Esophagus muscularis mucosa (tissue), 4 donors: ENCODE measurements around the gene RFC5. TPM values are rescaled to one million over a fixed set of nuclear protein-coding genes. Genes with fewer than 3 reads are reported as not detected.
A peak's percentile ranks its signal among the peaks of the same experiment; 100 is the strongest.
"Not testable (repeated sequence)": the region's sequence is repeated elsewhere in the genome, so short reads cannot be mapped to it uniquely, and the experiment has no call there.

Experiments used
- DNase-seq: peaks from one replicate; pipeline ENCODE4 v3.0.0-alpha.2; 2017; ENCODE audit errors: extremely low spot score
- H3K27ac ChIP-seq, 4 donors: fragments of 200-600 bp; sonication (generic); replicated peaks in 1 of 4; 1 replicate in 3 of 4; 2 replicates in 1 of 4; pipeline ENCODE4 v1.5.1; 2016 to 2019; ENCODE audit warnings: mild to moderate bottlenecking in 1 of 4
- H3K27me3 ChIP-seq, 4 donors: fragments of 200-600 bp; sonication (generic); one replicate each; pipeline versions ENCODE4 v1.5.1 to v1.6.0; 2016 to 2019
- H3K36me3 ChIP-seq, 4 donors: fragments of 200-600 bp; sonication (generic); one replicate each; pipeline ENCODE4 v1.5.1; 2016 to 2019
- H3K4me1 ChIP-seq, 4 donors: fragments of 200-600 bp; sonication (generic); one replicate each; pipeline ENCODE4 v1.5.1; 2016 to 2019
- H3K4me3 ChIP-seq, 4 donors: fragments of 200-600 bp; sonication (generic); 1 replicate in 2 of 4; 2 replicates in 2 of 4; pipeline ENCODE4 v1.5.1; 2016 to 2019; ENCODE audit warnings: mild to moderate bottlenecking in 4 of 4, moderate library complexity in 1 of 4
- H3K9me3 ChIP-seq, 4 donors: fragments of 200-600 bp; sonication (generic); 1 replicate in 3 of 4; 2 replicates in 1 of 4; pipeline ENCODE4 v1.5.1; 2016 to 2019
- EP300 ChIP-seq: sonication (generic); formaldehyde crosslinking; IDR thresholded peaks from one replicate; pipeline ENCODE4 v1.6.1; 2017; ENCODE audit warnings: antibody characterized with exemption
- POLR2A ChIP-seq: fragments of 450-650 bp; IDR thresholded peaks from one replicate; pipeline ENCODE4 v1.6.1; 2017; ENCODE audit warnings: antibody characterized with exemption, moderate library complexity, mild to moderate bottlenecking, low read depth
- POLR2AphosphoS5 ChIP-seq, 2 donors: sonication (generic); formaldehyde crosslinking; IDR thresholded peaks; one replicate each; pipeline ENCODE4 v1.6.1; 2017; ENCODE audit warnings: antibody characterized with exemption in 2 of 2
- WGBS: methylation state at CpG from one replicate; pipeline ENCODE4 v1.1.5; 2018; 5-methylcytosine and 5-hydroxymethylcytosine counted together
- intact Hi-C: fragments of 100-400 bp; cut with DNase I; formaldehyde crosslinking; loops from one replicate; pipeline ENCODE4 v1.15.1; 2023
- total RNA-seq, 4 donors: library from RNA; depleted of rRNA; stranded (reverse); fragments of >200 nt; gene quantifications; one replicate each; pipeline versions ENCODE4 v1.1.0 to v1.2.1, GENCODE V29; 2016
- TF ChIP-seq, protein P1 (sequence below), 3 experiments: fragments of 200-600 bp in 2 of 3; fragments of 450-650 bp in 1 of 3; sonication (generic) in 2 of 3; IDR thresholded peaks; one replicate each; pipeline ENCODE4 v1.5.1; 2017 to 2019; ENCODE audit warnings: antibody characterized with exemption in 3 of 3, mild to moderate bottlenecking in 2 of 3, moderate library complexity in 1 of 3

RFC5 gene
- total RNA-seq, 4 donors from 2014 or later = 8.7 to 11.3 (median 10.0) TPM

DNA sequence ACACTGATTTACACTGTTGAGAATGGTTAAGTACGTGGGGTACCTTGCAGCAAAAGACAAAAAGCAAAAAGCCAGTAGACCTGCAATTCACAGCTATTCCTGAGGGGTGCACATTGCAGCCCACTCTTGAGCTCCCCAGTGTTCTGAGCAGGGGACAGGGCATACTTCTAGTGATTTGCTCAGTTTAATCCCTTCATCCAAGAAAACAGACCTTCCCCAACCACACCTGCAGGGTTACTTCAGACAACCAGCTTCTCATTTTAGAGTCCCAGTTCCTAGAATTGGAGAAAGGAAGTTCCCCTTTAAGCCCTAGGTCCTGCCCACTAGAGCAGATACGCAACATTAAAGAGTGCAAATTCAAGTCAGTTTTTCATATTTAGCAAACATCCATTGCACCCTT, 48.1 kb downstream of the RFC5 start:
- no peaks in the 10 kb centered on the region for H3K27me3 ChIP-seq
- H3K9me3 ChIP-seq = no peaks in the 10 kb centered on the region
- H3K27ac ChIP-seq = no peak overlapping the region
- peaks cover 7 to 30% (median 28%) of the 10 kb centered on the region in 4 donors for H3K4me1 ChIP-seq
- DNase-seq = no peak
- intact Hi-C loops = loop anchor here (5.0 kb wide), 2 partner anchors 73 to 308 kb away; partner anchors contain the start of genes PEBP1 and TAOK3
- no peaks in the 10 kb centered on the region for H3K36me3 ChIP-seq
- TF ChIP-seq POLR2A (no peak), EP300 (no peak), POLR2AphosphoS5 (IDR thresholded peaks at IDR 0.05) (no peak)
- TF ChIP-seq, protein P1, sequence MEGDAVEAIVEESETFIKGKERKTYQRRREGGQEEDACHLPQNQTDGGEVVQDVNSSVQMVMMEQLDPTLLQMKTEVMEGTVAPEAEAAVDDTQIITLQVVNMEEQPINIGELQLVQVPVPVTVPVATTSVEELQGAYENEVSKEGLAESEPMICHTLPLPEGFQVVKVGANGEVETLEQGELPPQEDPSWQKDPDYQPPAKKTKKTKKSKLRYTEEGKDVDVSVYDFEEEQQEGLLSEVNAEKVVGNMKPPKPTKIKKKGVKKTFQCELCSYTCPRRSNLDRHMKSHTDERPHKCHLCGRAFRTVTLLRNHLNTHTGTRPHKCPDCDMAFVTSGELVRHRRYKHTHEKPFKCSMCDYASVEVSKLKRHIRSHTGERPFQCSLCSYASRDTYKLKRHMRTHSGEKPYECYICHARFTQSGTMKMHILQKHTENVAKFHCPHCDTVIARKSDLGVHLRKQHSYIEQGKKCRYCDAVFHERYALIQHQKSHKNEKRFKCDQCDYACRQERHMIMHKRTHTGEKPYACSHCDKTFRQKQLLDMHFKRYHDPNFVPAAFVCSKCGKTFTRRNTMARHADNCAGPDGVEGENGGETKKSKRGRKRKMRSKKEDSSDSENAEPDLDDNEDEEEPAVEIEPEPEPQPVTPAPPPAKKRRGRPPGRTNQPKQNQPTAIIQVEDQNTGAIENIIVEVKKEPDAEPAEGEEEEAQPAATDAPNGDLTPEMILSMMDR (IDR thresholded peaks at IDR 0.05) = peak in 1 of 3 experiments; percentile 16
- WGBS = 46% methylated on average over 2 of the region's 2 CpGs
- H3K4me3 ChIP-seq = no peak overlapping the region

DNA sequence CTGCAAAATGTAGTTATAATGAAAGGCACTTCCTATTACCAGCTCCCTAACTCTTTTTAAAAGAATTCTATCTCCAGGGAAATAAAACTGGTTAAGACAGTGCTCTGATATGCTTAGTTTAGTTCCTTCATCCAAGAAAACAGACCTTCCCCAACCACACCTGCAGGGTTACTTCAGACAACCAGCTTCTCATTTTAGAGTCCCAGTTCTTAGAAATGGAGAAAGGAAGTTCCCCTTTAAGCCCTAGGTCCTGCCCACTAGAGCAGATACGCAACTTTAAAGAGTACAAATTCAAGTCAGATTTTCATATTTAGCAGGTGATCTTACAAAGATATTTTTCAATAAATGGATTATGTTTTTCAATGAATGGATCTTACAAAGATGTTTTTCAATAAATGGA, 48.9 kb downstream of the RFC5 start:
- Histone ChIP-seq H3K27ac (no peak overlapping the region), H3K9me3 (no peaks in the 10 kb centered on the region), H3K4me1 (peaks cover 7 to 23% (median 21%) of the 10 kb centered on the region in 4 donors), H3K36me3 (peaks cover 0 to 5% (median 0%) of the 10 kb centered on the region in 4 donors), H3K27me3 (no peaks in the 10 kb centered on the region), H3K4me3 (no peak overlapping the region)
- WGBS = 63% methylated on average over 1 of the region's 1 CpG
- DNase-seq = no peak
- TF ChIP-seq EP300 = no peak
- no peak for TF ChIP-seq POLR2AphosphoS5 (IDR thresholded peaks at IDR 0.05)
- TF ChIP-seq, protein P1 (IDR thresholded peaks at IDR 0.05) = no peak
- no peak for TF ChIP-seq POLR2A
- intact Hi-C loops = no loop called here

DNA sequence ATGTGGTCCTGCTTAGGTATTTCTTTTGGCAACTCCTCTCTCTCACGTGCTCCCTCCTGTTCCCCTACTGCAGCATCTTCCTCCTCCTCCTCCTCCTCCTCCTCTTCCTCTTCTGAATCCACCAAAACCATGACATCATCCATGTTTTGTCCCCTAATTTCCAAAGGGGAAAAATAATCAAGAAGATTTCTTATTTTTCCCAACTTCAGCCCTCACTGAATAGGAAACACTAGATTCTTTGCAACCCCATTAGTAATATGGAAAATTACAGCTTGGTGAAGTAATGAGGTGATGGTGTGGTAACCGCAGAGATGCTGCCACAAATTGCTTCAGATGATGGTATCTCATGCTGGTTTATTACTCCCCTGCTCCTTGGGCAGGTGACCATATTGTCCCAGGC, 51.9 kb downstream of the RFC5 start:
- no peak overlapping the region for H3K27ac ChIP-seq
- 94% methylated on average over 2 of the region's 2 CpGs for WGBS
- DNase-seq = no peak
- no peaks in the 10 kb centered on the region for H3K27me3 ChIP-seq
- peaks cover 0 to 11% (median 6%) of the 10 kb centered on the region in 4 donors for H3K4me1 ChIP-seq
- TF ChIP-seq EP300 (no peak), POLR2A (no peak), POLR2AphosphoS5 (IDR thresholded peaks at IDR 0.05) (no peak)
- TF ChIP-seq, protein P1 (IDR thresholded peaks at IDR 0.05) = no peak
- no peaks in the 10 kb centered on the region for H3K9me3 ChIP-seq
- no peak overlapping the region for H3K4me3 ChIP-seq
- H3K36me3 ChIP-seq = peaks cover 0 to 11% (median 4%) of the 10 kb centered on the region in 4 donors
- intact Hi-C loops = no loop called here

DNA sequence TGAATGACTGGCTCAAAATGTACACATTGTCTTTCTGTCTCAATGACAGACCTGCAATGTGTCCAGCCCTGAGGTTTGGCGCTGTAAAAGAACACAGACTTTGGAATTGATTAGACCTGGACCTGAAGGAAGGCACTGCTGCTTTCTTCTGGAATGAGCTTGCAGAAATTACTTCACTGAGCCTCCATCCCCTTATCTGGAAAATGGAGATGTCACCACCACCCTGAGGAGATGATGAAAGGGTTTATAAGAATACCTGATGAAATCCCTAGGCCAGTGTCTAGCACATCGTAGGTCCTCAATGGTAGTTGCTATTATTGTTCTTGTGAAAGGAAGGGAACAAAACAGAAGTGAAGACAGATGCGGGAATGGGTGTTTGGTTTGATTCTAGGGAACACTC, 54.1 kb downstream of the RFC5 start:
- 94% methylated on average over 3 of the region's 3 CpGs for WGBS
- DNase-seq = no peak
- Histone ChIP-seq H3K36me3 (peaks cover 0 to 15% (median 4%) of the 10 kb centered on the region in 4 donors), H3K27ac (no peak overlapping the region), H3K27me3 (no peaks in the 10 kb centered on the region), H3K4me3 (no peak overlapping the region), H3K9me3 (no peaks in the 10 kb centered on the region), H3K4me1 (no peaks in the 10 kb centered on the region)
- TF ChIP-seq POLR2A (no peak), POLR2AphosphoS5 (IDR thresholded peaks at IDR 0.05) (no peak), EP300 (no peak)
- TF ChIP-seq, protein P1 (IDR thresholded peaks at IDR 0.05) = no peak
- intact Hi-C loops = no loop called here

DNA sequence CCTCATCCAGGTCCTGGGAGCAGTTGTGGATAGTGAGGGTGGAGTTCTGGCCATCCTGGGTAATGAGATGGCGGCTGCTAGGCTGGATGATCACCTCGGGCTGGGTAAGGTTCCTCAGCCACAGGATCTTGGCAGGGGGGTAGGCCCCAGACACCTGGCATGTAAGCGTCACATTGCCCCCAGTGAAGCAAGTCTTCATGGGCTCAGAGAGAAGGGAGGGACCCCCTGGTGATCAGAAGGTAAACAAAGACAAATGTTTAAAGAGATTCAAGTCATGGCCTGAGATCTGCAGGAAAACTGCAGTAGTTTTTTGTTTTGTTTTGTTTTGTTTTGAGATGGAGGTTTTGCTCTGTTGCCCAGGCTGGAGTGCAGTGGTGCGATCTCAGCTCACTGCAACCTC, 57.3 kb downstream of the RFC5 start:
- Histone ChIP-seq H3K9me3 (peaks cover 0 to 6% (median 0%) of the 10 kb centered on the region in 4 donors), H3K27ac (no peak overlapping the region), H3K36me3 (peaks cover 5 to 36% (median 20%) of the 10 kb centered on the region in 4 donors), H3K4me1 (no peaks in the 10 kb centered on the region), H3K27me3 (no peaks in the 10 kb centered on the region), H3K4me3 (no peak overlapping the region)
- WGBS = 86% methylated on average over 4 of the region's 4 CpGs
- TF ChIP-seq POLR2AphosphoS5 (IDR thresholded peaks at IDR 0.05) = no peak
- TF ChIP-seq, protein P1 (IDR thresholded peaks at IDR 0.05) = no peak
- no peak for TF ChIP-seq POLR2A
- TF ChIP-seq EP300 = no peak
- no peak for DNase-seq
- intact Hi-C loops = no loop called here

DNA sequence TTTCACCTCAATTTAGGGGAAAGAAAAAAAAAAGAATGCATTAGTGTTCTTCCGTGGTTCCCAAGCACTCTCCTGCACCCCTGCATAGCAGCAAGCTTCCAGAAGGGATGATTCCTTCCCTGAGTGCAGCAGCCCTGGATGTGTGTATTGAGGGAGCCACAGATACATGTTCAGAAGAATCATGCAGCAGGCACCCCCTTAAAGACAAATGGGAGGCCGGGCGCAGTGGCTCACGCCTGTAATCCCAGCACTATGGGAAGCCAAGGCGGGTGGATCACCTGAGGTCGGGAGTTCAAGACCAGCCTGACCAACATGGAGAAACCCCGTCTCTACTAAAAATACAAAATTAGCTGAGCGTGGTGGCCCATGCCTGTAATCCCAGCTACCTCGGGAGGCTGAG, 65.0 kb downstream of the RFC5 start:
- 93% methylated on average over 9 of the region's 9 CpGs for WGBS
- H3K9me3 ChIP-seq, H3K27ac ChIP-seq, H3K27me3 ChIP-seq, intact Hi-C loops, DNase-seq, H3K4me1 ChIP-seq, H3K4me3 ChIP-seq: not testable (repeated sequence)
- H3K36me3 ChIP-seq = peaks cover 11 to 51% (median 44%) of the 10 kb centered on the region in 4 donors
